A549 (cell line): ENCODE measurements around the gene CRYZL1.

ENCODE experiments used
- BCL3 ChIP-seq: fragments of >200 bp; sonication (Bioruptor Twin); formaldehyde crosslinking; IDR thresholded peaks from 3 replicates; pipeline ENCODE4 v1.6.1; 2016
- BHLHE40 ChIP-seq: IDR thresholded peaks from 2 replicates; pipeline ENCODE4 v1.6.1; 2012; ENCODE audit warnings: low read depth, low read length, inconsistent platforms
- CHD2 ChIP-seq: fragments of 150-350 bp; IDR thresholded peaks from 2 replicates; pipeline ENCODE4 v1.6.1; 2014; ENCODE audit warnings: low read length; ENCODE audit not compliant: partially characterized antibody
- CTCF ChIP-seq: fragments of >200 bp; sonication (Bioruptor Twin); formaldehyde crosslinking; IDR thresholded peaks from 3 replicates; pipeline ENCODE4 v1.5.1; 2016
- EP300 ChIP-seq, 2 experiments: fragments of >200 bp; sonication (Bioruptor Twin); formaldehyde crosslinking; IDR thresholded peaks; 2 replicates in 1 of 2; 3 replicates in 1 of 2; pipeline ENCODE4 v1.6.1; 2016 to 2017
- JUN ChIP-seq, 2 experiments: fragments of >200 bp; sonication (Bioruptor Twin); formaldehyde crosslinking; IDR thresholded peaks; 2 replicates in 1 of 2; 3 replicates in 1 of 2; pipeline ENCODE4 v1.6.1; 2016 to 2017
- KDM5A ChIP-seq: fragments of 200-600 bp; sonication (generic); IDR thresholded peaks from 2 replicates; pipeline ENCODE4 v1.6.1; 2016; ENCODE audit warnings: antibody characterized with exemption, mild to moderate bottlenecking
- MAFK ChIP-seq: fragments of 450-650 bp; IDR thresholded peaks from 2 replicates; pipeline ENCODE4 v1.6.1; 2014; ENCODE audit not compliant: partially characterized antibody
- MAX ChIP-seq: IDR thresholded peaks from 2 replicates; pipeline ENCODE4 v1.6.1; 2012
- POLR2A ChIP-seq: IDR thresholded peaks from 2 replicates; pipeline ENCODE4 v1.6.1; 2012; ENCODE audit warnings: mild to moderate bottlenecking, low read length
- POLR2AphosphoS2 ChIP-seq: conservative IDR thresholded peaks from 2 replicates; pipeline ENCODE4 v1.6.1; 2012; ENCODE audit warnings: low read length, improper control_type of control experiment, inconsistent platforms
- RAD21 ChIP-seq, 2 experiments: fragments of >200 bp in 1 of 2; sonication (Bioruptor Twin) in 1 of 2; formaldehyde crosslinking in 1 of 2; IDR thresholded peaks in 1 of 2; conservative IDR thresholded peaks in 1 of 2; 2 replicates in 1 of 2; 3 replicates in 1 of 2; pipeline ENCODE4 v1.6.1; 2012 to 2018; ENCODE audit warnings: inconsistent platforms in 1 of 2
- REST ChIP-seq: fragments of 200-600 bp; sonication (generic); IDR thresholded peaks from 2 replicates; pipeline ENCODE4 v1.6.1; 2016; ENCODE audit warnings: antibody characterized with exemption, mild to moderate bottlenecking, moderate library complexity

- TF ChIP-seq EP300 (IDR thresholded peaks at IDR 0.05) (no peak), CTCF (no peak), BHLHE40 (no peak), JUN (IDR thresholded peaks at IDR 0.05) (no peak), POLR2AphosphoS2 (no peak), POLR2A (no peak), BCL3 (no peak), RAD21 (conservative IDR thresholded peaks at IDR 0.05 in 1 of 2, IDR thresholded peaks at IDR 0.05 in 1 of 2) (no peak), KDM5A (no peak), REST (no peak), CHD2 (no peak), MAX (no peak), MAFK (no peak)
Measured at GRCh38 chr21:33551664-33552063, 89.9 kb downstream of the CRYZL1 start.
